Measurements from ENCODE around the gene DCC. TPM values are rescaled to one million over a fixed set of nuclear protein-coding genes. Genes with fewer than 3 reads are reported as not detected.

The DCC gene
- total and polyA plus RNA-seq, 10 donors, result 0.03 to 9.2 (median 0.91) TPM; not detected in 1

DNA sequence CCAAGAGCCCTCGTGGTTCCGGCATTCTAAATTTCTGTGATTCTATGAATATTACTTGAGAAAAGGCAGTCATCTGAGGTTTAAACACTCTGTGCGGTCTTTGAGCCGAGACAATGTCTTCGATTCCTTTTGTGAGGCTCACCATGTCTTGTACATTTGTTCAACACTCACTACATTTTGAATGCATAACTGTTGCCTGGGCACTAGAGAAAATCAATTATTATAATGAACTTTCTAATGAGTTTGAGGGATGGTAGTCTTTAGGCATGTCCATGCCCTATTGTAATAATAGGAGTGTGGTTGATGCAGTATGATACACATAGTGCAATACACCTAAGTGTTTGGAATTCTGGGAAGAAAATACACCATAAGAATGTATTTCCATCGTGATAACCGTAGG, 1181.1 kb downstream of the DCC start:
- H3K9me3 ChIP-seq, result peaks cover 0 to 16% (median 0%) of the 10 kb centered on the region in 8 donors
- H3K4me1 ChIP-seq, result no peaks in the 10 kb centered on the region
- no peak for DNase-seq
- intact Hi-C loops (cut with DNase I; ENCODE audit: low total_unique reads), result no loop called here
- no peaks in the 10 kb centered on the region for H3K36me3 ChIP-seq
- TF ChIP-seq POLR2AphosphoS5 (IDR thresholded peaks at IDR 0.05) (no peak), POLR2A (IDR thresholded peaks at IDR 0.05) (no peak)
- TF ChIP-seq, protein P1, sequence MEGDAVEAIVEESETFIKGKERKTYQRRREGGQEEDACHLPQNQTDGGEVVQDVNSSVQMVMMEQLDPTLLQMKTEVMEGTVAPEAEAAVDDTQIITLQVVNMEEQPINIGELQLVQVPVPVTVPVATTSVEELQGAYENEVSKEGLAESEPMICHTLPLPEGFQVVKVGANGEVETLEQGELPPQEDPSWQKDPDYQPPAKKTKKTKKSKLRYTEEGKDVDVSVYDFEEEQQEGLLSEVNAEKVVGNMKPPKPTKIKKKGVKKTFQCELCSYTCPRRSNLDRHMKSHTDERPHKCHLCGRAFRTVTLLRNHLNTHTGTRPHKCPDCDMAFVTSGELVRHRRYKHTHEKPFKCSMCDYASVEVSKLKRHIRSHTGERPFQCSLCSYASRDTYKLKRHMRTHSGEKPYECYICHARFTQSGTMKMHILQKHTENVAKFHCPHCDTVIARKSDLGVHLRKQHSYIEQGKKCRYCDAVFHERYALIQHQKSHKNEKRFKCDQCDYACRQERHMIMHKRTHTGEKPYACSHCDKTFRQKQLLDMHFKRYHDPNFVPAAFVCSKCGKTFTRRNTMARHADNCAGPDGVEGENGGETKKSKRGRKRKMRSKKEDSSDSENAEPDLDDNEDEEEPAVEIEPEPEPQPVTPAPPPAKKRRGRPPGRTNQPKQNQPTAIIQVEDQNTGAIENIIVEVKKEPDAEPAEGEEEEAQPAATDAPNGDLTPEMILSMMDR (IDR thresholded peaks at IDR 0.05 in 8 of 11, conservative IDR thresholded peaks at IDR 0.05 in 3 of 11), result no peak
- H3K4me3 ChIP-seq, result no peak overlapping the region
- H3K27me3 ChIP-seq (replicated peaks in 1 of 7), result no peaks in the 10 kb centered on the region
- H3K27ac ChIP-seq, result no peak overlapping the region
- 75 to 93% (median 78%) methylated on average over 7 of the region's 7 CpGs for WGBS, 5 donors

DNA sequence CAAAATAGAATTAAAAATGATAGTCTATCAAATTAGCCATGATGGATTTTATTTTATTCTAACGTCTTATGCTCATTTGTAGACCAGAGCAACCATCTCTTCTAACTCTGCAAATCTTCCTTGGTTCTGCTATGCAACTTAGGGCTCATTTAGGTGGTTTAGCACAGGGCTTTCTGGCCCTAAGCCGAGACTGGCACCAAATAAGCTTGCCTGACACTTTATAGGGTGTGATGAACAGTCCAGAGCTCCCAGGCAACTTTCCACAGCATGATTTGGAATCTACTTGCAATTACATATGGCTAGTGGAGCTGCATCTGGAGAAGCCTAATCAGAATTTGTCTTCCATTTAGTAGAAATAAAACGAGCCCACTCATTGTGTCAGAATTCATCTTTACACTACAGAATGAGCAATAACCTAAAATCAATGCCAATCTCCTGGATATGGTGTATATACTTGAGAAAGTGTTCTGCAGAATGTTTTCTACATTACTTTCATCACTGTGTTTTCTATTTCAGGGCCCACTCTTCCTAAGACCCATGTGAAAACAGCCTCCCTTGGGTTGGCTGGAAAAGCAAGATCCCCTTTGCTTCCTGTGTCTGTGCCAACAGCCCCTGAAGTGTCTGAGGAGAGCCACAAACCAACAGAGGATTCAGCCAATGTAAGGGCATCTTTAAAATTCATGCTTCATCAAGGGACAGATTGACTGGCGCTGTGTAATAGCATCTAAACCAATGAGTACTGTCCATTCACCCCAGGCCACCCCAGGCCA, 1186.3 kb downstream of the DCC start:
- TF ChIP-seq POLR2A (IDR thresholded peaks at IDR 0.05) (no peak), POLR2AphosphoS5 (IDR thresholded peaks at IDR 0.05) (no peak)
- TF ChIP-seq, protein P1 (IDR thresholded peaks at IDR 0.05 in 8 of 11, conservative IDR thresholded peaks at IDR 0.05 in 3 of 11), result no peak
- no peak for DNase-seq
- no peak overlapping the region for H3K27ac ChIP-seq
- H3K36me3 ChIP-seq, result no peaks in the 10 kb centered on the region
- no peaks in the 10 kb centered on the region for H3K4me1 ChIP-seq
- no peaks in the 10 kb centered on the region for H3K27me3 ChIP-seq (replicated peaks in 1 of 7)
- intact Hi-C loops (cut with DNase I; ENCODE audit: low total_unique reads), result no loop called here
- peaks cover 0 to 12% (median 0%) of the 10 kb centered on the region in 8 donors for H3K9me3 ChIP-seq
- WGBS, 5 donors, result 64 to 78% (median 67%) methylated on average over 4 of the region's 4 CpGs
- H3K4me3 ChIP-seq, result no peak overlapping the region

DNA sequence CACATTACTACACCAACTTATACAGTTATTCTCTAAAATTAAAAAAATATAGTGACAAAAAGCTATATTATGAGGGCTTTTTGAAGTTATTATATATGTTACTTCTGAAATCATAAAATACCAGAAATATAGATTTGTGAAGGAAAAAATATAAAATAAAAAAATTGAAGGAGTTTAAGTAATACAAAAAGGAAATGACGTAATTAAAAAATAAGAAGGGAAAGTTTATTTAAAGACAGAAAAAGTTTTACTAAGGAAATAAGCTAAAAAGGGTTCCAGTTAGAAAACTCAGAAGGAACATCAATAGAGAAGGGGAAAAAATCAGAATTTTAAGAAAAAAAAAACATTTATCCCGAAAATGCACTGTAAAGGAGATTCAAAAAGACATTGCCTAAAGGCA, 1187.4 kb downstream of the DCC start:
- intact Hi-C loops (cut with DNase I; ENCODE audit: low total_unique reads), result no loop called here
- Histone ChIP-seq H3K4me3 (no peak overlapping the region), H3K27ac (no peak overlapping the region), H3K36me3 (no peaks in the 10 kb centered on the region), H3K9me3 (peaks cover 0 to 12% (median 0%) of the 10 kb centered on the region in 8 donors), H3K4me1 (no peaks in the 10 kb centered on the region), H3K27me3 (replicated peaks in 1 of 7) (no peaks in the 10 kb centered on the region)
- WGBS, 5 donors, result 78 to 90% (median 82%) methylated on average over 2 of the region's 2 CpGs
- TF ChIP-seq POLR2AphosphoS5 (IDR thresholded peaks at IDR 0.05) (no peak), POLR2A (IDR thresholded peaks at IDR 0.05) (no peak)
- TF ChIP-seq, protein P1 (IDR thresholded peaks at IDR 0.05 in 8 of 11, conservative IDR thresholded peaks at IDR 0.05 in 3 of 11), result no peak
- DNase-seq, result no peak

DNA sequence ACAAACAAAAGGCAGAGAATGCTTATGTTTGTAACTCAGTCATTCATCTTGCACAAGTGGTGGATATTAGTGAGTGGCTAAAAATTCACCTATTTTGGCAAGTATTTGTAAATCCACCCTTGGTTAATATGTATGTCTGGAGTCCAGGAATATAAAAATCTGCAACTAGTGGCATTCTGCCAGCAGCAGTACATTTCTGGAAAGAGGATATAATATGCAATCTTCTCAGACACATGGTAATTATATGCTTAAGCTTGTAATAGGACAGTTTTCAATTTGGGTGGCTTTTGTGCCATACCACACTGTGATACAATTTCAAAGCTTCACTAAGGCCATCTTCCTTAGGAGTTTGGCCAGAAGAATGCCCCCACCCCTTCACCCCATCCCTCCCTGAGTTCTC, 1191.2 kb downstream of the DCC start:
- H3K4me1 ChIP-seq, result no peaks in the 10 kb centered on the region
- TF ChIP-seq POLR2AphosphoS5 (IDR thresholded peaks at IDR 0.05), result no peak
- TF ChIP-seq, protein P1 (IDR thresholded peaks at IDR 0.05 in 8 of 11, conservative IDR thresholded peaks at IDR 0.05 in 3 of 11), result no peak
- no peak for TF ChIP-seq POLR2A (IDR thresholded peaks at IDR 0.05)
- no peak overlapping the region for H3K4me3 ChIP-seq
- intact Hi-C loops (cut with DNase I; ENCODE audit: low total_unique reads), result no loop called here
- no peak overlapping the region for H3K27ac ChIP-seq
- no peaks in the 10 kb centered on the region for H3K36me3 ChIP-seq
- H3K9me3 ChIP-seq, result no peaks in the 10 kb centered on the region
- H3K27me3 ChIP-seq (replicated peaks in 1 of 7), result no peaks in the 10 kb centered on the region
- no peak for DNase-seq

Measured in spleen (tissue), 11 donors.